NCI-H187 (cell line): ENCODE measurements around the gene PTPN18.
"Not testable (repeated sequence)": the region's sequence is repeated elsewhere in the genome, so short reads cannot be mapped to it uniquely, and the experiment has no call there.

ENCODE experiments used
- DNase-seq, 2 experiments: peaks; one replicate each; lab custom pipeline; 2025; lab: John Stamatoyannopoulos, UW

Gene PTPN18

GRCh38 chr2:130355578-130356431 lies at the start of gene PTPN18:
PTPN18 (plus strand) TSS chr2:130356056; CDS start chr2:130356108, 52 bp downstream.
- DNase-seq: peak; percentile 3 to 49

- no peak for DNase-seq
These were observed 48.0 kb upstream of the PTPN18 start for GRCh38 chr2:130307850-130308249.

- DNase-seq: no peak
These were observed 45.0 kb upstream of the PTPN18 start for GRCh38 chr2:130310881-130311280.

- no peak for DNase-seq
These were observed 42.0 kb upstream of the PTPN18 start for GRCh38 chr2:130313812-130314334.

GRCh38 chr2:130314377-130314776 lies 41.5 kb upstream of the PTPN18 start:
- DNase-seq: no peak

GRCh38 chr2:130316596-130316995 lies 39.3 kb upstream of the PTPN18 start:
- no peak for DNase-seq

GRCh38 chr2:130318906-130319305 lies 37.0 kb upstream of the PTPN18 start:
- DNase-seq: no peak

- no peak for DNase-seq
These were observed 36.3 kb upstream of the PTPN18 start for GRCh38 chr2:130319536-130319935.

- DNase-seq: no peak
These were observed 27.9 kb upstream of the PTPN18 start for GRCh38 chr2:130327703-130328527.

GRCh38 chr2:130328710-130329109 lies 27.1 kb upstream of the PTPN18 start:
- peak; percentile 13 to 22 for DNase-seq

GRCh38 chr2:130332271-130333073 lies 23.4 kb upstream of the PTPN18 start:
- peak in 1 of 2 experiments; percentile 3 for DNase-seq

- DNase-seq: not testable (repeated sequence)
These were observed 22.6 kb upstream of the PTPN18 start for GRCh38 chr2:130333253-130333652.

- DNase-seq: no peak
These were observed 21.8 kb upstream of the PTPN18 start for GRCh38 chr2:130334026-130334425.

- DNase-seq: no peak
These were observed 20.6 kb upstream of the PTPN18 start for GRCh38 chr2:130335226-130335625.

- no peak for DNase-seq
These were observed 19.5 kb upstream of the PTPN18 start for GRCh38 chr2:130336150-130336876.

GRCh38 chr2:130336877-130337734 lies 18.8 kb upstream of the PTPN18 start:
- peak in 1 of 2 experiments; percentile 52 for DNase-seq

GRCh38 chr2:130337735-130338325 lies 18.0 kb upstream of the PTPN18 start:
- DNase-seq: no peak

GRCh38 chr2:130338793-130339345 lies 17.0 kb upstream of the PTPN18 start:
- DNase-seq: no peak
